ENCODE measurements around the gene DLEC1.

Gene DLEC1

DNA sequence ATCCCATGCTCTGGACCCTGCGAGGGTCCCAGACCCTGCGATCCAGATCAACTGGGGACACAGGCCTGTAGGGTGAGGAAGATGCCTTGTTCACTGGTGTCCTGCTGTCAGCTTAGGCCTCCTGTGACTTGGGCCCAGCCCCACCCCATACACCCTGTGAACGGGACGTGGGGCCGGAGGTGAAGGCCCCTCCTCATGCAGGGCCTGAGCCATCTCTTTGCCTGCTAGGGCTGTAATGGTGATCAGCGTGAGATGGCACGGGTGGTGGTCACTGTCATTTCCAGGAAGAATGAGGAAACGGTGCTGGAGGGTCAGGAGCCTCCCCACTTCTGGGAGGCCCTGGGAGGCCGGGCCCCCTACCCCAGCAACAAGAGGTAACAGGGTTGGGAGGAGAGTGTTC is 36.1 kb upstream of the DLEC1 start:
- no peak for DNase-seq (ENCODE audit: low read depth)

DNA sequence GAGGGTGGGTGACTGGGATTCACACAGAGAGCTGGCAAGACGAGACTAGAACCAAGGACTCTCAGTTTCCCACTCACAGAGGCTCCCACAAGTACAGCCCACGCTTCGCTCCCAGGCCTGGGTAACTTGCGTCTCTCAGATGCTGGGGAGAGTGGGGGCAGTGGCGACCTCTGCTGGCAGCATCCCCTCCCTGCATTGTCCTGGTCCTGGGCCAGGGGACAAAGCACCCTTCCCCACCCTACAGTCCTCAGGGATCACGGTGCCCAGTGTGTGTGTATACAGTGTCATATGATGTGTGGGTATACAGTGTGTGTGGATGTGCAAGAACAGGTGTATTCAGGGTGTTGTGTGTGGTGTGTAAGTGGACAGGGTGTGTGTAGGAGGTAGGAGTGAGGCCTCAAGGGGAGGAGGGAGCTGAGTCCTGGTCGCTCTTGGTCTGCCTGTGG is 35.6 kb upstream of the DLEC1 start:
- DNase-seq (ENCODE audit: low read depth): no peak

- DNase-seq (ENCODE audit: low read depth): no peak
Observed at GRCh38 chr3:38003817-38004414, 35.1 kb upstream of the DLEC1 start.

- no peak for DNase-seq (ENCODE audit: low read depth)
Observed at GRCh38 chr3:38004415-38005075, 34.5 kb upstream of the DLEC1 start.

- no peak for DNase-seq (ENCODE audit: low read depth)
Observed at GRCh38 chr3:38005076-38006020, 33.7 kb upstream of the DLEC1 start.

DNA sequence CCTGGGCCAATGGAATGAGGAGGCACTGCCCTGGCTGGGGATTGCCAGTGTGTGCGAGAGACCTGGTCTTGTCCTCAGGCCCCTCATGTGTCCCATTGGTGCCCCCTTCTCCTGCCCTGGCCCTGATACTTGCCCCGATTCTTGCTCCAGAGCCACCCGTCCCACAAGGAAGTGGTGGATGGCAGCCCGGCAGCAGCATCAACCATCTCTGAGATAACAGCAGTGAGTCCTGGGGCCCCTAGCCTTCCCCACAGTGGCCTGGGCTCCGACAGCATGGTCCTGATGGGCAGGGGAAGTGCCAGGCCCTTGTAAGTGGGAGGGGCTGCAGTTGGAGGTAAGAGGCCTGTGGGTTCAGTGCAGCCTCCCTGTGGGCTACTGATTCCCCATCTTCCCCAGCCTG is 33.0 kb upstream of the DLEC1 start:
- no peak for DNase-seq (ENCODE audit: low read depth)

DNA sequence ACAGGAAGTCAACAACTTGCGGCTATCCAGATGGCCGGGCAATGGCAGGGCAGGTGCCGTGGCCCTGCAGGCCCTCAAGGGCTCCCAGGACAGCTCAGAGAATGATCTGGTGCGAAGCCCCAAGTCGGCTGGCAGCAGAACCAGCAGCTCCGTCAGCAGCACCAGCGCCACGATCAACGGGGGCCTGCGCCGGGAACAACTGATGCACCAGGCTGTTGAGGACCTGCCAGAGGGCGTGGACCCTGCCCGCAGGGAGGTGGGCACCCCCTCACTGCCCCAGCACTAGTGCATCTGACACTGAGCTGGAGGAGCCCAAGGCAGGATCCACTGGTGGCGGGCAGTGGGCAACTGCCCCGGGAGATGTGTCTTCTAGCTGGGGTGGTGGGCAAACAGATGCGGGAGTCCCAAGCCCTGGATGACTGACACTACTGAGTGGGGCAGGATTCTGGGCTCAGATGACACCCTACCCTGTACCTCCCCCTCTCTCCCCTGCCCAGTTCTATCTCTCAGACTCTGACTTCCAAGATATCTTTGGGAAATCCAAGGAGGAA is 32.5 kb upstream of the DLEC1 start:
- DNase-seq (ENCODE audit: low read depth): no peak

DNA sequence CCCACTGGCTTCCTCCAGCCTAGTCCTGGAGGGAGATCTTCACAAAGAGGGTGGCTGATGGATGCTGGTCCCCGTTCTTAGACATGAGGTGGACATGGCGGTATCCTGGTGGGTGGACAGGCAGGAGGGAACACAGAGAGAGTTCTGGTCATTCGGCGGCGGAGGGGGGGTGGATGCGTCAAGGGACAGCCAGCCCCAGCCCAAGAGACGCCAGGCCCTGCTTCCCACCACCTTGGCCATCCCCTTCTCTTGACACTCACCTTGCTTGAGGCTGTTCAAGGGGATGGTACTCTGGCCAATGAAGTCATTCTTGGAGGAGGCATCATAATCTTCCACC is 31.3 kb upstream of the DLEC1 start:
- DNase-seq (ENCODE audit: low read depth): no peak

GRCh38 chr3:38008191-38008701 is 30.8 kb upstream of the DLEC1 start:
- no peak for DNase-seq (ENCODE audit: low read depth)

DNA sequence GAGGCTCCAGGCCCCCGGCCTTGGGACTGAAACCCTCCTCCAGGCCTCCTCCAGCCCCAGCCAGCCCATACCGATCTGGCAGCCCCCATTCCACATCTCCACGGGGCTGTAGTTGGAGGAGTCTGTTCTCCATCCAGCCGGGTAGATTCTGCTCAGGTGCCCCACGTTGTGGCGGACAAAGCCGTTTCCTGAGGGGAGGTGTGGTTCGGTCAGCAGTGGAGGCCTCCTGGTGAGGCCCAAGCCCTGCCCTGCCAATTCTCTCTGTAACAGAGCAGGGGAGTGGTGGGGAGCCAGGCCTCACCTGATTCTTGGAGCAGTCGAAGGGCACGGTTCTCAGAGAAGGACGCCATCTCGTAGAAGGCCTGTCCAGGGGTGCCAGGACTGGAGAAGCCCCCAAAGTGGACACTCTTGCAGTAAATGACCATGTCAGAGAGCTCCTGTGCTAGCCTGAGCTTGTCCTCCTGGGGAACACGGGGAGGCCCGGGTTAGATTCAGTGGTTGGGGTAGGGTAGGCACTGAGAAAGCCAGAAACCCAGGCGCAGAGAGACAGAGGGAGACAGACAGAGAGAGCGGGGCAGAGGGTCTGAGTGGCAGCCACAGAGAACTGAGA is 29.9 kb upstream of the DLEC1 start:
- no peak for DNase-seq (ENCODE audit: low read depth)

DNA sequence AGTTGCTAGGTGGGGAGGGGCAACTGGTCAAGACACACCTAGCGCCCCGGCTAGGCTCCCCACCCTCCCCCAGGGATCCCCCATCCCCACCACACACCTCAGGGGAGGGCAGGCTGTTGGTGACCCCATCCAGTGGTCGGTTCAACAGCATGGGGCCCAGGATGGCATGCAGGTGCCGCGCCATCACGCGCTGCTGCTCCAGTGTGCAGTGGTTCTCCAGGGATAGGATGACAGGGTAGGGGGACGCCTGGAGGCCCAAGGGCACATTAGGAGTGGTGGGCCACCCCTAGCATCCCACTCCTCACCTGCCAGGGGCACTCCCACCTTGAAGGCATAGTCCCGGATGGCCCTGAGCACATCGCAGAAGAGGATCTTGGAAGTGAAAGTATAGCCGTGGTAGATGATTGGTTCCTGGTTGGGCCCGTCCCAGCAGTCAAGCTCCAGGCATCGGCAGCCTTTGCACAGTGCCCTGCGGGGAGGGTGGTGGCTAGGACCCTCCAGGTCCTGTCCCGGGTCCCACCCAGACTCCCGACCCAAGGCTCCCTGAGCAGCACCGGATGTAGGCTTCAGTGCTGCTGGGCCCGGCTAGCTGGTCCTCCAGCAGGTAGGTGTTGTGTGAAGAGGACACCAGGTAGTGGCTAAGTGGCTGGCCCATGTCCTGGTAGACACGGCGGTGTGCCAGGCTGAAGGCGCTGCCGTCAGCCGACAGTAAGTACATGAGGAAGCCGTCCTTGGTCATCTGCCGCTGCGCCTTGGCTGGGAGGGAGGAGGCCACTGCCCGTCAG is 29.0 kb upstream of the DLEC1 start:
- no peak for DNase-seq (ENCODE audit: low read depth)

GRCh38 chr3:38011111-38011510 is 27.9 kb upstream of the DLEC1 start:
- no peak for DNase-seq (ENCODE audit: low read depth)

GRCh38 chr3:38015485-38015884 is 23.5 kb upstream of the DLEC1 start:
- no peak for DNase-seq (ENCODE audit: low read depth)

DNA sequence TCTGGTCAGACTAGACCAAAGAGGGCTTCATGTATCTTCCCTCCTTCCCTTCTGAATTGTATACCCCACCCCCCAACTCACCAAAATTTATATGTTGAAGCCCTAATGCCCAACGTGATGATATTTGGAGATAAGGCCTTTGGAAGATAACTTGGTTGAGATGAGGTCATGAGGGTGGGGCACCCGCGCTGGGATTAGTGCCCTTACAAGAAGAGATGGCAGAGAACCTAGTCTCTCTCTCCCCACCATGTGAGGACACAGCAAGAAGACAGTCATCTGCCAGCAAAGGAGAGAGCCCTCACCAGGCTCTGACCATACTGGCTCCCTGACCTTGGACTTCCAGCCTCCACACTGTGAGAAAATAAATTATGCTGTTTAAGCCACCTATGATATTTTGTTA is 23.0 kb upstream of the DLEC1 start:
- no peak for DNase-seq (ENCODE audit: low read depth)

DNA sequence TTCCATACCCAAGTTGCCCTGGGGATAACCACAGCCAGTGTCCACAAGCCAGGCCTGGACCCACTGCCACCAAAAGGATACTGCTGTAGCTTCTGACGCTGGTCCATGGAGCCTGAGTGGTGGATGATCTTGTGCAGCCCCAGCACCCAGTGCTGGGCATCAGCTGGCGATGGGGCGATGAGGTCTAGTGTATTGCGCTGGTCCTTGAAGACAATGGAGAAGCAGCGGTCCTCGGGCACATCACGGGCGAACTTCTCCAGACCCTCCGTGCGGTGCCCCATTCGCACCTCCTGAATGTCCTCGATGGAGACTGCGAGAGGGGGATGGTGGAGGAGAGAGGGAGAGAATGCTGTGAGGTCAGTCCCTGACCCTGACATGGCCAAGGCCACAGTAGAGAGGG is 22.6 kb upstream of the DLEC1 start:
- DNase-seq (ENCODE audit: low read depth): no peak

GRCh38 chr3:38016847-38017444 is 22.1 kb upstream of the DLEC1 start:
- no peak for DNase-seq (ENCODE audit: low read depth)

DNA sequence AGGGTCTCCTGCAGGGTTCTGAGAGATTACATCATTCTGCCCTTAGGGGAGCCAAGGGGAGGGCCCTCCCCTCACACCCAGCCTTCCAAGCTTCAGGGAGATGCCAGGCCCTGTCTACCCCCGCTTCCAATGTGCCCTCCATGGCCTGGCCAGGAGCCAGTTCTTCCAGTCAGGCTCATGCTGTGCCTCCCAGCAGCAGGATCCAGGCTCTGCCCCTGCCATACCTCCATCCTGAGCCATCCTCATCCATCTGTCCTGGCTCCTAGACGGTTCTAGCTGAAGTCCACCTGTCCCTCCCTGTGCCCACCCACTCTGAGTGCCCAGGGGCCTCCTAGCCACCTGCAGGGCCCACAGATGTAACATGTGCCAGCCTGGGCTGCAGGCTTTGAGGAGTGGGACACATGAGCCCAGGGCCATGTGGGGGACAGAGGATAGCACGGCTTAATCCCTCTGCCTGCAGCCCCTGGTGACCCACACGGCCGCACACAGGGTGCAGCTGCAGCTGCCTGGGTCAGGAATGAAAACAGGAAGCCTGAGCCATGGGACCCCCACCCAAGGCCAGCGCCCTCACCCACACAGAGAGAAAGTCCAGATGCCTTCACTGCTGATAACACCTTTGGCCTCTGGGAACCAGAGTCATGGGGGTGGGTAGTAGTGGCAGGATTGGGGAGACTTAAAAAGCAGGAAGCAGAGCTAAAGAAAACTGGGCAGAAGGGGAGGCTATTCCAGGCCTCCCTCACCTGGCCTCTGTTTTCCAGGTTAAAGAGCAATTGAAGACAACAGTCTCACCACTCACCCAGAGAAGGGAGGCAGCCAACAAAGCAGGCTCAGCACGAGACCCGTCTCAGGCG is 21.3 kb upstream of the DLEC1 start:
- no peak for DNase-seq (ENCODE audit: low read depth)

GRCh38 chr3:38018296-38019266 is 20.4 kb upstream of the DLEC1 start:
- DNase-seq (ENCODE audit: low read depth): no peak

Measured in stimulated activated CD8-positive, alpha-beta memory T cell treated with anti-CD3 and anti-CD28 coated beads, Interleukin-7, amount 100 ng/mL, for 24 hours (primary cell).